CD4-positive, alpha-beta memory T cell (primary cell): ENCODE data around the gene MYO18A. TPM values are rescaled to one million over a fixed set of nuclear protein-coding genes. Genes with fewer than 3 reads are reported as not detected.
A peak's percentile ranks its signal among the peaks of the same experiment; 100 is the strongest.

Experiments used
- CTCF ChIA-PET: fragments of 350-600 bp; sonication (Branson Sonifier 250); formaldehyde crosslinking; loops from one replicate; lab custom pipeline; 2021; ENCODE audit warnings: inconsistent platforms; ENCODE audit not compliant: partially characterized antibody; lab: Charles Lee
- POLR2A ChIA-PET: fragments of 350-600 bp; sonication (Branson Sonifier 250); formaldehyde crosslinking; loops from one replicate; lab custom pipeline; 2021; ENCODE audit not compliant: partially characterized antibody; lab: Charles Lee
- DNase-seq, 5 donors: peaks; one replicate each; pipeline versions ENCODE4 v3.0.0 to v3.0.0-alpha.2; 2020 to 2022; ENCODE audit warnings: mixed read lengths in 1 of 5
- H3K27ac ChIP-seq: one replicate; pipeline ENCODE4 v1.7.0; 2013; ENCODE audit warnings: low read depth, low read length
- H3K27me3 ChIP-seq: 2 replicates; pipeline ENCODE4 v1.7.0; 2013; ENCODE audit warnings: mild to moderate bottlenecking, low read length, moderate library complexity; ENCODE audit not compliant: insufficient read depth
- H3K36me3 ChIP-seq: 2 replicates; pipeline ENCODE4 v1.7.0; 2013; ENCODE audit warnings: mild to moderate bottlenecking, low read length, moderate library complexity; ENCODE audit not compliant: insufficient read depth
- H3K4me1 ChIP-seq: 2 replicates; pipeline ENCODE4 v1.7.0; 2013; ENCODE audit warnings: mild to moderate bottlenecking, low read length, moderate library complexity; ENCODE audit not compliant: insufficient read depth
- H3K4me3 ChIP-seq, 2 donors: one replicate each; pipeline ENCODE4 v1.7.0; 2013; ENCODE audit warnings: low read length in 2 of 2, mild to moderate bottlenecking in 1 of 2
- H3K9me3 ChIP-seq, 2 donors: one replicate each; pipeline ENCODE4 v1.7.0; 2013; ENCODE audit warnings: low read length in 2 of 2, control low read depth in 1 of 2; ENCODE audit not compliant: control insufficient read depth in 1 of 2
- H3K27ac Mint-ChIP-seq, 7 donors: one replicate each; pipeline ENCODE4 v1.8.0; 2020 to 2021; ENCODE audit warnings: mixed read lengths in 7 of 7, mild to moderate bottlenecking in 6 of 7, inconsistent platforms in 3 of 7, moderate library complexity in 3 of 7
- H3K27me3 Mint-ChIP-seq, 2 donors: one replicate each; pipeline ENCODE4 v1.8.0; 2020 to 2021; ENCODE audit warnings: mixed read lengths in 2 of 2
- H3K36me3 Mint-ChIP-seq, 2 donors: one replicate each; pipeline ENCODE4 v1.8.0; 2020 to 2021; ENCODE audit warnings: mixed read lengths in 2 of 2, inconsistent platforms in 1 of 2, mild to moderate bottlenecking in 1 of 2
- H3K4me1 Mint-ChIP-seq, 4 donors: one replicate each; pipeline ENCODE4 v1.8.0; 2020 to 2021; ENCODE audit warnings: mixed read lengths in 4 of 4, mild to moderate bottlenecking in 1 of 4
- H3K4me3 Mint-ChIP-seq, 8 donors: one replicate each; pipeline ENCODE4 v1.8.0; 2020 to 2021; ENCODE audit warnings: mixed read lengths in 8 of 8, mild to moderate bottlenecking in 7 of 8, moderate library complexity in 6 of 8, inconsistent platforms in 3 of 8
- H3K9me3 Mint-ChIP-seq, 8 donors: one replicate each; pipeline ENCODE4 v1.8.0; 2020 to 2021; ENCODE audit warnings: mixed read lengths in 8 of 8, mild to moderate bottlenecking in 5 of 8, inconsistent platforms in 3 of 8, moderate library complexity in 1 of 8
- intact Hi-C: fragments of 100-400 bp; cut with micrococcal nuclease; formaldehyde crosslinking; loops from one replicate; pipeline ENCODE4 v1.15.1; 2023
- polyA plus RNA-seq, 2 donors: library from polyadenylated mRNA; unstranded; fragments of 300-500 nt; fragmentation: Illumina TruSeq; gene quantifications; one replicate each; pipeline ENCODE4 v1.2.3, GENCODE V29; 2021
- total RNA-seq, 2 experiments: library from RNA; stranded (reverse); gene quantifications; one replicate each; pipeline ENCODE4 v1.2.3, GENCODE V29; 2021

MYO18A gene
- total and polyA plus RNA-seq, 4 experiments from 2014 or later = 6.0 to 136 (median 89.5) TPM

DNA sequence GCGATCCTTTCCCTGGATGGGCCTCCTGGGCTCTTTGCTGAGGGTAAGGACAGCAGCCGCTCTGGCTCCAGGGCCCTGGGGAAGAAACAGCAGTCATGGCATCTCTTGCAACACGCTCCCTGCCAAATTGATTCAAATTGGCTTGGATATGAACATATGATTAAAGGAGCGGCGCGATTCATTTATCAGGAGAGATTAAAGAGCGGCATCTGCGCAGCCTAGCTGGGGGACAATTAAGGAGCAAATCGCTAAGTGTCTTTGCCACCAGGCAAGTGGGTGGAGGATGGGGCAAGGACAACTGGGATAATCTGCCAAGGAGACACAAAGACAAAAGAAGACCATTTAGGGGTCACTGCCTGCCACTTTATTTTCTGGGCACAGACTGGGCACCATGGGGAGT lies 109.4 kb downstream of the MYO18A start:
- Histone ChIP-seq H3K36me3 (no peaks in the 10 kb centered on the region), H3K27me3 (no peaks in the 10 kb centered on the region), H3K27ac (no peak overlapping the region), H3K9me3 (no peaks in the 10 kb centered on the region), H3K4me1 (no peaks in the 10 kb centered on the region), H3K4me3 (no peak overlapping the region)
- Mint-ChIP-seq H3K27me3 (no peaks in the 10 kb centered on the region), H3K4me1 (peaks cover 0 to 5% (median 3%) of the 10 kb centered on the region in 4 donors), H3K4me3 (no peak overlapping the region), H3K36me3 (peaks cover 0 to 8% of the 10 kb centered on the region in 2 donors), H3K27ac (no peak overlapping the region), H3K9me3 (no peaks in the 10 kb centered on the region)
- CTCF ChIA-PET = interaction anchor here (1.4 kb wide), 1 partner anchor 46 kb away, joined by 3 read pairs; no protein-coding TSS in a partner anchor
- no peak for DNase-seq
- POLR2A ChIA-PET = no interaction called here
- intact Hi-C loops = no loop called here

DNA sequence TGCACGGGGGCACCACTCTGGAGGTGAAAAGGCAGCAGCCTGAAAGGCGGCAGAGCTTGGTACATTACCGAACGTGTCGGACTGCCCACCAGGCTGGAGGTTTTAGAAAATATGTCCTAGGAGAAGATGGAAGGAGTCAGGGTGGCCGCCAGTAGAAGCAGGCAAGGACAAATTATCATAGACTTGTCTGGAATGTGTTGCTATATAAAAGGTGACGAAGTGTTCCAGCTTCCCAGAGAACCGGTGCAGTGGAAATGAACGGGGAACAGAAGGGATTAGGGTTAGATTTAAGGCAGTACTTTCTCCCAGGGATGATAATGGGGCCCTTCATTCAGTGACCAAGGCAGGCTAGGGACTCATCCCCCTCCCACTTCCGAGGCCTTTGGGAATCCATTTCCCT lies 109.9 kb downstream of the MYO18A start:
- no peak for DNase-seq
- ChIA-PET CTCF (interaction anchor here (1.4 kb wide), 1 partner anchor 47 kb away, joined by 3 read pairs; no protein-coding TSS in a partner anchor), POLR2A (no interaction called here)
- intact Hi-C loops = no loop called here
- no peak overlapping the region for H3K4me3 Mint-ChIP-seq
- Histone ChIP-seq H3K4me3 (no peak overlapping the region), H3K4me1 (no peaks in the 10 kb centered on the region), H3K27ac (no peak overlapping the region), H3K9me3 (no peaks in the 10 kb centered on the region), H3K36me3 (no peaks in the 10 kb centered on the region), H3K27me3 (no peaks in the 10 kb centered on the region)
- no peaks in the 10 kb centered on the region for H3K9me3 Mint-ChIP-seq
- H3K27me3 Mint-ChIP-seq = no peaks in the 10 kb centered on the region
- peaks cover 0 to 6% of the 10 kb centered on the region in 2 donors for H3K36me3 Mint-ChIP-seq
- peak overlapping the region in 1 of 7 donors; percentile 65 for H3K27ac Mint-ChIP-seq
- peaks cover 0 to 5% (median 3%) of the 10 kb centered on the region in 4 donors for H3K4me1 Mint-ChIP-seq

DNA sequence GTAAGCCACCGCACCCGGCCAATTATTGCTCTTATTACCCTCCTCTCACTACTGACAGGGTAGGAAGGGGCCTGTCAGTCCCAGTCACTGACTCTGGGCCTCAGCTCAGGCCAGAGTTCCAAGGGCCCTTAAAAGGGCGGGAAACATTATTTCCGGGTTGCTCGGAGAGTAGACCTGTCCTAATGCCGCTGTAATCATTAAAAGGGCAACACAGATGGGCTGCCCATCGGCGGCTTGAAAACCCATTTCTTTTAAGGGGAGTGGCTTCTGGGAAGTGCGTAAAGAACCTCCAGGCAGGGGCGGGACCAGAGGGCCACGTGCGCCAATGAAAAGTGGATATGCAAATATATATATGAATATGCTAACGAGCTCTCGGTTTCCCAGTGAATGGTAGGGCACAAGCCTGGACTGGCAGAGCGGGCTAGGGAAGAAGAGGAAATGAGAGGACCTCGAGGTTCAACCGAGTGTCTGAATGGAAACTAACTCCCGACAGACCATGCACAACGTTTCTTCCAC lies 110.6 kb downstream of the MYO18A start:
- intact Hi-C loops = no loop called here
- POLR2A ChIA-PET = no interaction called here
- Mint-ChIP-seq H3K4me1 (peaks cover 0 to 5% (median 3%) of the 10 kb centered on the region in 4 donors), H3K9me3 (no peaks in the 10 kb centered on the region), H3K36me3 (peaks cover 0 to 6% of the 10 kb centered on the region in 2 donors), H3K4me3 (no peak overlapping the region), H3K27me3 (no peaks in the 10 kb centered on the region), H3K27ac (no peak overlapping the region)
- no peak overlapping the region for H3K4me3 ChIP-seq
- no peaks in the 10 kb centered on the region for H3K4me1 ChIP-seq
- DNase-seq = no peak
- H3K36me3 ChIP-seq = no peaks in the 10 kb centered on the region
- no peaks in the 10 kb centered on the region for H3K9me3 ChIP-seq
- no peaks in the 10 kb centered on the region for H3K27me3 ChIP-seq
- CTCF ChIA-PET = interaction anchor here (1.4 kb wide), 1 partner anchor 48 kb away, joined by 3 read pairs; no protein-coding TSS in a partner anchor
- no peak overlapping the region for H3K27ac ChIP-seq

DNA sequence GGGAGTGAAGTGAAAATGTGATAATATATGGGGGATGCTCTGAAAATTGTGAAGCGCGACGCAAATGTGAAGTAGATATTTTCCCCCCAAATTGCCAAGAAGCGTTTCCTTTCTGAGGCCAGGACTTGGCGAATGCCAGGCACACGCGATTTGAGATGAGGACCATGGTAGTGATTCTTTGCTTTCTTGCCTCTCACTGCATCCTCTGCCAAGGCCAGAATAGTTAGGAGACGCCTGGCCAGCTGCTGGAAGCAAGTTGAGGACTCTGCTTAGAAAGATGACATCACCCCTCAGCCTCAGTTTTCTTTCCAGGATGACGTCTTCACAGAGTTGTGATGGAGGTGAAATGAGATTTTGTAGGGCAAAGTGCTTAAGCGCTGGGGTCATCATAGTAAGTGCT lies 111.4 kb downstream of the MYO18A start:
- Mint-ChIP-seq H3K4me1 (peaks cover 0 to 5% (median 3%) of the 10 kb centered on the region in 4 donors), H3K36me3 (peaks cover 0 to 6% of the 10 kb centered on the region in 2 donors), H3K4me3 (no peak overlapping the region), H3K9me3 (no peaks in the 10 kb centered on the region), H3K27ac (no peak overlapping the region), H3K27me3 (no peaks in the 10 kb centered on the region)
- Histone ChIP-seq H3K27ac (no peak overlapping the region), H3K4me3 (no peak overlapping the region), H3K4me1 (no peaks in the 10 kb centered on the region), H3K27me3 (no peaks in the 10 kb centered on the region), H3K9me3 (no peaks in the 10 kb centered on the region), H3K36me3 (no peaks in the 10 kb centered on the region)
- ChIA-PET POLR2A (no interaction called here), CTCF (no interaction called here)
- no peak for DNase-seq
- intact Hi-C loops = no loop called here

DNA sequence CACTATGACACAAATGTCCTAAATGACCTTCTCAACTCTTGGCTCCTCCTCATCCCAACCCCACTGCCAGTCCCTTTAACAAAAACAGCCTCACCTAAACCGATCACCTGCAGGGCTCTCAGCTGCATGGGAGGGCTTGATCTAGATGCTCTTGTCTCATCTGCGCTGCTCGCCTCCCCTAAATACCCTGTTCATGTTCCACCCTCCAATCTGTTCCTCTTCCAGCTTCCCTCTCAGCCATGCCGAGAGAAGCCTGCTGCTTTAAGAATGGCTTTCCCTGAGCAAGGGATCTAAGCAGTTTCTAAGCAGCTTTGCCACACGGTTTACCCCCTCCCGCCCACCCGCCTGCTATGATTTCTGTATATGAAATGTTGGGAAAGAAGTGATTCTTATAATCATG lies 113.6 kb downstream of the MYO18A start:
- intact Hi-C loops = no loop called here
- H3K27ac Mint-ChIP-seq = no peak overlapping the region
- no peaks in the 10 kb centered on the region for H3K36me3 Mint-ChIP-seq
- no peak for DNase-seq
- H3K27me3 Mint-ChIP-seq = no peaks in the 10 kb centered on the region
- ChIA-PET POLR2A (no interaction called here), CTCF (no interaction called here)
- no peak overlapping the region for H3K4me3 Mint-ChIP-seq
- peaks cover 0 to 4% (median 0%) of the 10 kb centered on the region in 4 donors for H3K4me1 Mint-ChIP-seq
- no peaks in the 10 kb centered on the region for H3K9me3 ChIP-seq
- no peaks in the 10 kb centered on the region for H3K36me3 ChIP-seq
- H3K27me3 ChIP-seq = no peaks in the 10 kb centered on the region
- H3K4me1 ChIP-seq = no peaks in the 10 kb centered on the region
- no peak overlapping the region for H3K4me3 ChIP-seq
- no peak overlapping the region for H3K27ac ChIP-seq
- no peaks in the 10 kb centered on the region for H3K9me3 Mint-ChIP-seq

DNA sequence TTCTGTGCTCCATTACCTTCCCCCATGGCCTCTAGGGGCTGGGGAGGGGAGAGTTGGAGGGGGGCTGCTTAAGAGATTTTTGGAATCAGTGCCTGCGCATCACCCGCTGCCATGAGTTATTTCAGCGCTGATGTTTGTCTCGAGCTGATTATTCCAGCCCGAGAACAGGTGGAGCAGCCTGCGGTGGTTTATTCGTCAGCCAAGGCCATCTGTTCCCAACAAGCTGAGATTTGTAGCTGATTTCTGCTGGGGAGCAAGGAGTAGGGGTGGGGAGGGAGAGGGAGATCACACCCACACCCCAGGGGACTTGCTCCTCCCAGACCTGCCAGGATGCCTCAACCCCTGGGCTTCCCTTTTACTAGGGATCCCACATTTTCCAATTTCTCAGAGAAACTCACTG lies 114.2 kb downstream of the MYO18A start:
- intact Hi-C loops = no loop called here

DNA sequence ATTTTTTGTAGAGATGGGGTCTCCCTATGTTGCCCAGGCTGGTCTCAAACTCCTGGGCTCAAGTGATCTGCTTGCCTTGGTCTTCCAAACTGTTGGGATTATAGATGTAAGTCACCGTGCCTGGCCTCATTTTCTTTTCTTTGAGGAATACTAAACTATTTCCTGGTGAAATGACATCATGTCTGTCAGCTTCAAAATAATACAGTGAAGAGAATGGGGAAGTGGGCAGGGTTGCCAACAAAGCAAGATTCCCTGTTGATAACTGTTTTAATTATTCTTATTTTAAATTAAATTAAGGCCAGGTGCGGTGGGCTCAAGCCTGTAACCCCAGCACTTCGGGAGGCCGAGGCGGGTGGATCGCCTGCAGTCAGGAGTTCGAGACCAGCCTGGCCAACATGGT lies 116.2 kb downstream of the MYO18A start:
- Histone ChIP-seq H3K9me3 (no peaks in the 10 kb centered on the region), H3K27me3 (no peaks in the 10 kb centered on the region), H3K36me3 (no peaks in the 10 kb centered on the region), H3K4me1 (no peaks in the 10 kb centered on the region), H3K27ac (no peak overlapping the region), H3K4me3 (no peak overlapping the region)
- H3K4me1 Mint-ChIP-seq = peaks cover 0 to 1% (median 0%) of the 10 kb centered on the region in 4 donors
- ChIA-PET POLR2A (no interaction called here), CTCF (no interaction called here)
- no peak overlapping the region for H3K27ac Mint-ChIP-seq
- intact Hi-C loops = no loop called here
- H3K9me3 Mint-ChIP-seq = peaks cover 0 to 2% (median 0%) of the 10 kb centered on the region in 8 donors
- H3K27me3 Mint-ChIP-seq = no peaks in the 10 kb centered on the region
- DNase-seq = no peak
- H3K4me3 Mint-ChIP-seq = no peak overlapping the region
- H3K36me3 Mint-ChIP-seq = no peaks in the 10 kb centered on the region

More for the DNA sequence above, 114.2 kb downstream of the MYO18A start:
- Histone ChIP-seq H3K27ac (no peak overlapping the region), H3K27me3 (no peaks in the 10 kb centered on the region), H3K4me3 (no peak overlapping the region), H3K36me3 (no peaks in the 10 kb centered on the region), H3K4me1 (no peaks in the 10 kb centered on the region), H3K9me3 (no peaks in the 10 kb centered on the region)
- peaks cover 0 to 2% (median 0%) of the 10 kb centered on the region in 4 donors for H3K4me1 Mint-ChIP-seq
- DNase-seq = no peak
- POLR2A ChIA-PET = no interaction called here
- no peaks in the 10 kb centered on the region for H3K36me3 Mint-ChIP-seq
- CTCF ChIA-PET = no interaction called here
- H3K27me3 Mint-ChIP-seq = no peaks in the 10 kb centered on the region
- H3K4me3 Mint-ChIP-seq = no peak overlapping the region
- H3K9me3 Mint-ChIP-seq = no peaks in the 10 kb centered on the region
- H3K27ac Mint-ChIP-seq = no peak overlapping the region
